Lung (tissue), 12 donors: ENCODE data around the gene TOE1. TPM values are rescaled to one million over a fixed set of nuclear protein-coding genes. Genes with fewer than 3 reads are reported as not detected.

Experiments used
- ATAC-seq: fragments of 200-7000 bp; cut with Tn5 transposase; one replicate; pipeline ENCODE4 v1.9.1; 2020; ENCODE audit warnings: moderate number of reproducible peaks; ENCODE audit not compliant: insufficient read depth, low FRiP score
- DNase-seq, 3 donors: peaks; one replicate each; pipeline ENCODE4 v3.0.0-alpha.2; 2013 to 2017
- H3K27ac ChIP-seq, 2 donors: one replicate each; pipeline ENCODE4 v1.5.1; 2013; ENCODE audit warnings: mild to moderate bottlenecking in 2 of 2, moderate library complexity in 2 of 2, control low read depth in 1 of 2, inconsistent platforms in 1 of 2, low read depth in 1 of 2, low read length in 1 of 2
- H3K27me3 ChIP-seq, 3 donors: one replicate each; pipeline ENCODE4 v1.5.1; 2013; ENCODE audit warnings: low read length in 2 of 3; ENCODE audit not compliant: control insufficient read depth in 3 of 3, insufficient read depth in 3 of 3
- H3K36me3 ChIP-seq, 4 donors: one replicate each; pipeline ENCODE4 v1.5.1; 2013; ENCODE audit warnings: low read length in 4 of 4, mild to moderate bottlenecking in 1 of 4, moderate library complexity in 1 of 4; ENCODE audit not compliant: control insufficient read depth in 4 of 4, insufficient read depth in 4 of 4
- H3K4me1 ChIP-seq, 5 donors: one replicate each; pipeline ENCODE4 v1.5.1; 2013; ENCODE audit warnings: low read length in 5 of 5, mild to moderate bottlenecking in 2 of 5, moderate library complexity in 1 of 5; ENCODE audit not compliant: control insufficient read depth in 5 of 5, insufficient read depth in 5 of 5
- H3K4me3 ChIP-seq: one replicate; pipeline ENCODE4 v1.5.1; 2013; ENCODE audit warnings: mild to moderate bottlenecking, control low read depth, moderate library complexity
- H3K9ac ChIP-seq, 2 donors: one replicate each; pipeline ENCODE4 v1.5.1; 2013; ENCODE audit warnings: low read length in 2 of 2, control low read depth in 1 of 2; ENCODE audit not compliant: insufficient read depth in 1 of 2
- H3K9me3 ChIP-seq, 4 donors: one replicate each; pipeline ENCODE4 v1.5.1; 2013; ENCODE audit warnings: low read length in 3 of 4, mild to moderate bottlenecking in 1 of 4, moderate library complexity in 1 of 4; ENCODE audit not compliant: control insufficient read depth in 4 of 4, insufficient read depth in 3 of 4
- CTCF ChIP-seq: IDR thresholded peaks from 2 replicates; pipeline ENCODE4 v1.5.1; 2012; ENCODE audit warnings: mild to moderate bottlenecking; ENCODE audit errors: control extremely low read depth, extremely low read depth
- WGBS, 2 donors: extraction: QIAGEN DNeasy Blood & Tissue Kit; methylation state at CpG; one replicate each; pipeline ENCODE4 v1.1.7; 2013; 5-methylcytosine and 5-hydroxymethylcytosine counted together
- polyA plus RNA-seq, 2 donors: library from polyadenylated mRNA; stranded (reverse); fragments of 200-250 nt; gene quantifications; one replicate each; pipeline ENCODE4 v1.2.1, GENCODE V29; 2013
- total RNA-seq, 2 donors: library from RNA; depleted of rRNA in 1 of 2; stranded (reverse); fragments of >200 nt in 1 of 2; gene quantifications; one replicate each; pipeline ENCODE4 v1.2.1, GENCODE V29; 2014 to 2021
- donor health status: control.
- donor health status: control.
- donor health status: Bipolar disorder and iron deficiency.
- donor health status: healthy.
- donor health status: DM: yes; HTN: yes; CAD: no.

TOE1 gene
- total and polyA plus RNA-seq, 4 donors = 5.3 to 10.9 (median 8.5) TPM

DNA sequence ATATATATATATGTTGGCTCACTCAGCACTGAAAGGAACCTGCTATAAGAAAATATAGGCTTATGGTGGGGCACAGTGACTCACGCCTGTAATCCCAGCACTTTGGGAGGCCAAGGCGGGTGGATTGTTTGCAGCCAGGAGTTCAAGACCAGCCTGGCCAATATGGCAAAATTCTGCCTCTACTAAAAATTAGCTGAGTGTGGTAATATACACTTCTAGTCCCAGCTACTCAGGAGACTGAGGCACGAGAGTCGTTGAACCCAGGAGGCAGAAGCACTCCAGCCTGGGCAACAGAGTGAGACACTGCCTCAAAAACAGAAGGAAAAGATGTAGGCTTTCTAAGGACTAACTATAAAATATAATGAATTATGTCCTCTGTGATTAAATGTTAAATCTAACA is 14.9 kb downstream of the TOE1 start:
- peaks cover 0 to 2% (median 0%) of the 10 kb centered on the region in 4 donors for H3K36me3 ChIP-seq
- no peak for DNase-seq
- no peaks in the 10 kb centered on the region for H3K9me3 ChIP-seq
- no peak overlapping the region for H3K9ac ChIP-seq
- H3K4me3 ChIP-seq = no peak overlapping the region
- H3K4me1 ChIP-seq = peaks cover 0 to under 1% (median 0%) of the 10 kb centered on the region in 5 donors
- no peaks in the 10 kb centered on the region for H3K27me3 ChIP-seq
- no peak for ATAC-seq
- 94 to 98% methylated on average over 4 of the region's 4 CpGs for WGBS, 2 donors
- no peak overlapping the region for H3K27ac ChIP-seq
- no peak for TF ChIP-seq CTCF

GRCh38 chr1:45355683-45356082 is 15.7 kb downstream of the TOE1 start:
- Histone ChIP-seq H3K36me3 (peaks cover 0 to 2% (median 0%) of the 10 kb centered on the region in 4 donors), H3K9me3 (no peaks in the 10 kb centered on the region), H3K9ac (no peak overlapping the region), H3K27me3 (no peaks in the 10 kb centered on the region), H3K27ac (no peak overlapping the region), H3K4me1 (peaks cover 3 to 9% (median 7%) of the 10 kb centered on the region in 5 donors), H3K4me3 (no peak overlapping the region)
- TF ChIP-seq CTCF = no peak
- DNase-seq = no peak
- ATAC-seq = no peak
- 37 to 46% methylated on average over 2 of the region's 2 CpGs for WGBS, 2 donors

DNA sequence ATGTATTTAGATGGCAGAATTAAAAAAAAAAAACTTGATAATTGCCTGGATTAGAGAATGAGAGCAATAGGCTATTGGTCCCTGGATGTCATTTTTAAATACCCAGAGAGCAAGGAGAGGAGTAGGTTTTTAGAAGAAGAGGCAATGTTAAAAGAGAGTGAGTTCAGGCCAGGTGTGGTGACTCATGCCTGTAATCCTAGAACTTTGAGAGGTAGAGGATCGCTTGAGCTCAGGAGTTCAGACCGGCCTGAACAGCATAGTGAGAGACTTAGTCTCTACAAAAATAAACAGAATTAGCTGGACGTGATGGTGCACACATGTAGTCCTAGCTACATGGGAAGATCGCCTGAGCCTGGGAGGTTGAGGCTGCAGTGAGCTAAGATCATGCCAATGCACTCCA is 16.2 kb downstream of the TOE1 start:
- no peak for TF ChIP-seq CTCF
- Histone ChIP-seq H3K9me3 (no peaks in the 10 kb centered on the region), H3K4me1 (peaks cover 3 to 14% (median 7%) of the 10 kb centered on the region in 5 donors), H3K9ac (no peak overlapping the region), H3K36me3 (peaks cover 0 to 2% (median 0%) of the 10 kb centered on the region in 4 donors), H3K4me3 (no peak overlapping the region), H3K27me3 (no peaks in the 10 kb centered on the region), H3K27ac (no peak overlapping the region)
- DNase-seq = no peak
- WGBS, 2 donors = 82 to 86% methylated on average over 4 of the region's 4 CpGs
- no peak for ATAC-seq
